Endodermal cell (in vitro differentiated cells): ENCODE results near the gene RPTOR. TPM values are rescaled to one million over a fixed set of nuclear protein-coding genes. Genes with fewer than 3 reads are reported as not detected.

Experiments
- DNase-seq: peaks from one replicate; pipeline ENCODE4 v3.0.0-alpha.2; 2017
- H3K27ac ChIP-seq: 2 replicates; pipeline ENCODE4 v1.5.1; 2013; ENCODE audit warnings: mild to moderate bottlenecking, low read depth, low read length, moderate library complexity
- H3K27me3 ChIP-seq: 2 replicates; pipeline ENCODE4 v1.6.1; 2013; ENCODE audit warnings: mild to moderate bottlenecking, low read length, moderate library complexity; ENCODE audit not compliant: insufficient read depth, control insufficient read depth, poor library complexity, severe bottlenecking
- H3K36me3 ChIP-seq: 2 replicates; pipeline ENCODE4 v1.7.0; 2013; ENCODE audit warnings: mild to moderate bottlenecking, low read length, moderate library complexity; ENCODE audit not compliant: control insufficient read depth, insufficient read depth
- H3K4me1 ChIP-seq: one replicate; pipeline ENCODE4 v1.7.0; 2013; ENCODE audit warnings: low read length; ENCODE audit not compliant: control insufficient read depth, insufficient read depth
- H3K4me3 ChIP-seq: 2 replicates; pipeline ENCODE4 v1.5.1; 2013; ENCODE audit warnings: mild to moderate bottlenecking, low read length, moderate library complexity
- H3K9ac ChIP-seq: 2 replicates; pipeline ENCODE4 v1.6.1; 2013; ENCODE audit warnings: mild to moderate bottlenecking, low read length, moderate library complexity; ENCODE audit not compliant: poor library complexity, severe bottlenecking; ENCODE audit errors: extremely low read depth
- H3K9me3 ChIP-seq: 2 replicates; pipeline ENCODE4 v1.6.1; 2013; ENCODE audit warnings: mild to moderate bottlenecking, low read length, moderate library complexity; ENCODE audit not compliant: control insufficient read depth
- H3K27ac Mint-ChIP-seq: 2 replicates; pipeline ENCODE4 v1.8.0; 2020; ENCODE audit warnings: mixed read lengths
- H3K27me3 Mint-ChIP-seq: 2 replicates; pipeline ENCODE4 v1.8.0; 2021; ENCODE audit warnings: mild to moderate bottlenecking, mixed read lengths; ENCODE audit not compliant: insufficient read depth
- H3K36me3 Mint-ChIP-seq: 2 replicates; pipeline ENCODE4 v1.8.0; 2020; ENCODE audit warnings: low read depth, mixed read lengths
- H3K4me1 Mint-ChIP-seq: 2 replicates; pipeline ENCODE4 v1.8.0; 2020; ENCODE audit warnings: mixed read lengths
- H3K4me3 Mint-ChIP-seq: 2 replicates; pipeline ENCODE4 v1.8.0; 2020; ENCODE audit warnings: mild to moderate bottlenecking, moderate library complexity, mixed read lengths
- H3K9me3 Mint-ChIP-seq: 2 replicates; pipeline ENCODE4 v1.8.0; 2020; ENCODE audit warnings: mild to moderate bottlenecking, mixed read lengths
- CTCF ChIP-seq: fragments of 200-600 bp; sonication (generic); conservative IDR thresholded peaks from 2 replicates; pipeline ENCODE4 v1.5.0; 2021; ENCODE audit warnings: antibody characterized with exemption, mild to moderate bottlenecking
- WGBS, 2 experiments: methylation state at CpG; one replicate each; pipeline versions ENCODE4 v1.1.5 to v1.1.7; 2013; ENCODE audit warnings: missing lambda C conversion rate in 2 of 2, mixed read lengths in 1 of 2; ENCODE audit not compliant: insufficient coverage in 1 of 2, insufficient read length in 1 of 2; 5-methylcytosine and 5-hydroxymethylcytosine counted together
- total RNA-seq, 2 donors: library from RNA; stranded (reverse); fragmentation: NEBNext Ultra II Directional in 1 of 2; extraction: Animal tissue kit (Norgen Biotek cat#: 25700) in 1 of 2; gene quantifications; 2 replicates in 1 of 2; 3 replicates in 1 of 2; pipeline ENCODE4 v1.2.1, GENCODE V29; 2021

Gene RPTOR
- total RNA-seq, 2 donors from 2014 or later = 45.1 to 53.4 TPM

GRCh38 chr17:80558046-80558445 is 13.4 kb downstream of the RPTOR start:
- H3K36me3 Mint-ChIP-seq = peaks cover 12% of the 10 kb centered on the region
- no peak overlapping the region for H3K4me3 ChIP-seq
- no peak overlapping the region for H3K4me3 Mint-ChIP-seq
- H3K27me3 ChIP-seq = no peaks in the 10 kb centered on the region
- DNase-seq = no peak
- H3K27me3 Mint-ChIP-seq = peaks cover 20% of the 10 kb centered on the region
- no peak overlapping the region for H3K27ac ChIP-seq
- H3K9ac ChIP-seq = no peak overlapping the region
- TF ChIP-seq CTCF = no peak
- no peaks in the 10 kb centered on the region for H3K9me3 Mint-ChIP-seq
- no peaks in the 10 kb centered on the region for H3K9me3 ChIP-seq
- peaks cover 12% of the 10 kb centered on the region for H3K36me3 ChIP-seq
- no peaks in the 10 kb centered on the region for H3K4me1 ChIP-seq
- peaks cover 11% of the 10 kb centered on the region for H3K4me1 Mint-ChIP-seq
- H3K27ac Mint-ChIP-seq = no peak overlapping the region
- WGBS, 2 experiments = 94 to 100% methylated on average over 4 to 6 of the region's 6 CpGs

DNA sequence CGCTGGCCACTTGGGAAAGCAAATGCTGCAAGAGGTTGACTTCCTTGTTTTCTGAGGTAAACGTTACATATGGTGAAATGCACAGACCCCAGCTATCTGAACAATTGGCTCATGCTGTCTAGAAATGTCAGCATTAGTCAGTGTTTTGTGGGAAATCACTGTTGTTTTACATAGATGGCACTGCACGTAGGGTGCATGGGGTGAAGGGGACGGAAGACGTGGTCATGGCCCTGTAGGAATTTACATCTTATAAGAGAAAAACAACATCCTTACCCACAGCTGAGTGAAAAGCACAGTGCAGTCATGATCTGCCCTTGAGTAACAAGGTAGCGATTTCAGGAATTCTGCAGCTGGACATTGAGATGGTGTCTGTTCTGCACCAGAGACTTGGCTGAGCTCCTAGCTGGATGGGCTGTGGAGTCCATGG is 15.2 kb downstream of the RPTOR start:
- Histone ChIP-seq H3K4me1 (no peaks in the 10 kb centered on the region), H3K36me3 (peaks cover 12% of the 10 kb centered on the region), H3K27me3 (no peaks in the 10 kb centered on the region), H3K9ac (no peak overlapping the region), H3K4me3 (no peak overlapping the region), H3K9me3 (no peaks in the 10 kb centered on the region), H3K27ac (no peak overlapping the region)
- peaks cover 15% of the 10 kb centered on the region for H3K4me1 Mint-ChIP-seq
- H3K9me3 Mint-ChIP-seq = no peaks in the 10 kb centered on the region
- peaks cover 7% of the 10 kb centered on the region for H3K36me3 Mint-ChIP-seq
- DNase-seq = no peak
- H3K4me3 Mint-ChIP-seq = no peak overlapping the region
- H3K27me3 Mint-ChIP-seq = peaks cover 36% of the 10 kb centered on the region
- WGBS, 2 experiments = 46 to 80% methylated on average over 2 to 6 of the region's 6 CpGs
- no peak for TF ChIP-seq CTCF
- H3K27ac Mint-ChIP-seq = no peak overlapping the region

DNA sequence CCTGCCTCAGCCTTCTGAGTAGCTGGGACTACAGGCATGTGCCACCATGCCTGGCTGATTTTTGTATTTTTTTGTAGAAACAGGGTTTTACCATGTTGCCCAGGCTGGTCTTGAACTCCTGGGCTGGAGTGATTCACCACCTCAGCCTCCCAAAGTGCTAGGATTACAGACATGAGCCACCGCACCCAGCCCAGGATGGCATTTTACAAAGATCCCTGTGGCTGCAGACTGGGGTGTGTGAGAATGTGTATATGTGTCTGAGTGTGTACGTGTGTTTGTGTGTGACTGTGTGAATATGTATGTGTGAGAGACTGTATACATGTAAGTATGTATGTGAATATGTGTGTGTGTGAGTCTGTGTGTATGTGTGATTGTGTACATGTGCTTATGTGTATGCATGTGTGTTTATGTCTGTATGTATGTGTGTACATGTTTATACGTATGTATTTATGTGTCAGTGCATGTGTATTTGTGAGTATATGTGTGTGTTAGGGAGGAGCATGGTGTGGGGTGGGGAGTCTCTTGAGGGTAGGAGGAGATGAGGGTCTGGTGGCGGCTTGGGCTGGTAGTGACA is 17.0 kb downstream of the RPTOR start:
- no peaks in the 10 kb centered on the region for H3K36me3 Mint-ChIP-seq
- Histone ChIP-seq H3K36me3 (no peaks in the 10 kb centered on the region), H3K9me3 (no peaks in the 10 kb centered on the region), H3K27me3 (peaks cover 6% of the 10 kb centered on the region), H3K4me1 (no peaks in the 10 kb centered on the region), H3K9ac (no peak overlapping the region), H3K27ac (no peak overlapping the region), H3K4me3 (no peak overlapping the region)
- no peaks in the 10 kb centered on the region for H3K9me3 Mint-ChIP-seq
- DNase-seq = no peak
- peaks cover 52% of the 10 kb centered on the region for H3K27me3 Mint-ChIP-seq
- no peak for TF ChIP-seq CTCF
- no peak overlapping the region for H3K27ac Mint-ChIP-seq
- 89 to 91% methylated on average over 4 of the region's 4 CpGs for WGBS, 2 experiments
- no peak overlapping the region for H3K4me3 Mint-ChIP-seq
- H3K4me1 Mint-ChIP-seq = peaks cover 21% of the 10 kb centered on the region
